Liver (tissue), 9 donors: ENCODE measurements around the gene SUN2. TPM values are rescaled to one million over a fixed set of nuclear protein-coding genes. Genes with fewer than 3 reads are reported as not detected.

Experiments used
- DNase-seq: peaks from one replicate; pipeline ENCODE4 v3.0.0-alpha.2; 2017; ENCODE audit warnings: low spot score
- H3K27ac ChIP-seq, 2 donors: one replicate each; pipeline ENCODE4 v1.7.0; 2013; ENCODE audit warnings: inconsistent platforms in 2 of 2, low read length in 2 of 2, control low read depth in 1 of 2, low read depth in 1 of 2, mild to moderate bottlenecking in 1 of 2
- H3K27me3 ChIP-seq, 4 donors: one replicate each; pipeline versions ENCODE4 v1.6.1 to v1.7.0; 2013; ENCODE audit warnings: low read length in 3 of 4, inconsistent platforms in 1 of 4, mild to moderate bottlenecking in 1 of 4, moderate library complexity in 1 of 4; ENCODE audit not compliant: control insufficient read depth in 4 of 4, insufficient read depth in 4 of 4
- H3K36me3 ChIP-seq, 4 donors: one replicate each; pipeline versions ENCODE4 v1.6.1 to v1.7.0; 2013; ENCODE audit warnings: low read length in 3 of 4, mild to moderate bottlenecking in 3 of 4, low read depth in 1 of 4, moderate library complexity in 1 of 4; ENCODE audit not compliant: control insufficient read depth in 4 of 4, insufficient read depth in 3 of 4
- H3K4me1 ChIP-seq, 4 donors: one replicate each; pipeline versions ENCODE4 v1.6.1 to v1.7.0; 2013; ENCODE audit warnings: low read length in 3 of 4, mild to moderate bottlenecking in 3 of 4, moderate library complexity in 1 of 4; ENCODE audit not compliant: control insufficient read depth in 4 of 4, insufficient read depth in 4 of 4
- H3K4me3 ChIP-seq, 3 donors: one replicate each; pipeline versions ENCODE4 v1.6.1 to v1.7.0; 2013; ENCODE audit warnings: low read length in 3 of 3, control low read depth in 1 of 3, low read depth in 1 of 3, mild to moderate bottlenecking in 1 of 3
- H3K9ac ChIP-seq, 2 donors: one replicate each; pipeline ENCODE4 v1.7.0; 2013; ENCODE audit warnings: low read length in 2 of 2, mild to moderate bottlenecking in 2 of 2, moderate library complexity in 2 of 2, control low read depth in 1 of 2, low read depth in 1 of 2
- H3K9me3 ChIP-seq, 4 donors: one replicate each; pipeline versions ENCODE4 v1.6.1 to v1.7.0; 2013; ENCODE audit warnings: low read length in 3 of 4; ENCODE audit not compliant: control insufficient read depth in 4 of 4
- ATF3 ChIP-seq: IDR thresholded peaks from 2 replicates; pipeline ENCODE4 v1.6.1; 2016; ENCODE audit warnings: antibody characterized with exemption
- EGR1 ChIP-seq, 2 donors: IDR thresholded peaks; 2 replicates each; pipeline ENCODE4 v1.6.1; 2016 to 2018; ENCODE audit warnings: antibody characterized with exemption in 2 of 2, low read depth in 2 of 2
- FOXA1 ChIP-seq: IDR thresholded peaks from 2 replicates; pipeline ENCODE4 v1.6.1; 2016; ENCODE audit warnings: antibody characterized with exemption
- FOXA2 ChIP-seq: IDR thresholded peaks from 2 replicates; pipeline ENCODE4 v1.6.1; 2016; ENCODE audit warnings: antibody characterized with exemption
- HNF4A ChIP-seq, 2 donors: conservative IDR thresholded peaks; 2 replicates each; pipeline ENCODE4 v1.6.1; 2016; ENCODE audit warnings: antibody characterized with exemption in 2 of 2, mild to moderate bottlenecking in 2 of 2
- HNF4G ChIP-seq: IDR thresholded peaks from 2 replicates; pipeline ENCODE4 v1.6.1; 2016; ENCODE audit warnings: antibody characterized with exemption
- JUND ChIP-seq, 2 donors: IDR thresholded peaks; 2 replicates each; pipeline ENCODE4 v1.6.1; 2016; ENCODE audit warnings: antibody characterized with exemption in 2 of 2
- MAX ChIP-seq: IDR thresholded peaks from 2 replicates; pipeline ENCODE4 v1.6.1; 2016; ENCODE audit warnings: antibody characterized with exemption
- NR2F2 ChIP-seq: IDR thresholded peaks from 2 replicates; pipeline ENCODE4 v1.6.1; 2016; ENCODE audit warnings: antibody characterized with exemption
- RAD21 ChIP-seq, 2 donors: IDR thresholded peaks; 2 replicates each; pipeline ENCODE4 v1.6.1; 2016; ENCODE audit warnings: antibody characterized with exemption in 2 of 2, mild to moderate bottlenecking in 2 of 2
- REST ChIP-seq: IDR thresholded peaks from 2 replicates; pipeline ENCODE4 v1.6.1; 2016; ENCODE audit warnings: antibody characterized with exemption, mild to moderate bottlenecking
- RXRA ChIP-seq, 2 donors: IDR thresholded peaks; 2 replicates each; pipeline ENCODE4 v1.6.1; 2017 to 2018; ENCODE audit warnings: antibody characterized with exemption in 2 of 2, mild to moderate bottlenecking in 1 of 2
- SP1 ChIP-seq: IDR thresholded peaks from 2 replicates; pipeline ENCODE4 v1.6.1; 2018; ENCODE audit warnings: antibody characterized with exemption, mild to moderate bottlenecking
- ZBTB33 ChIP-seq: IDR thresholded peaks from 2 replicates; pipeline ENCODE4 v1.6.1; 2016; ENCODE audit warnings: antibody characterized with exemption
- WGBS: extraction: QIAGEN DNeasy Blood & Tissue Kit; methylation state at CpG from one replicate; pipeline ENCODE4 v1.1.7; 2013; 5-methylcytosine and 5-hydroxymethylcytosine counted together
- polyA plus RNA-seq, 2 donors: library from polyadenylated mRNA; stranded (reverse) in 1 of 2; unstranded in 1 of 2; fragments of 200-250 nt in 1 of 2; fragments of >200 nt in 1 of 2; fragmentation: Nextera tagmentation in 1 of 2; extraction: Ambion mirVana in 1 of 2; gene quantifications; one replicate each; pipeline versions ENCODE4 v1.2.1 to v1.2.3, GENCODE V29; 2013 to 2015
- total RNA-seq, 2 donors: library from RNA; depleted of rRNA; stranded (reverse); fragments of >200 nt; gene quantifications; one replicate each; pipeline ENCODE4 v1.2.3, GENCODE V29; 2014
- donor health status: healthy.
- donor health status: healthy.
- donor health status: healthy.
- donor health status: healthy.
- donor health status: healthy.

SUN2 gene
- total and polyA plus RNA-seq, 4 donors = 13.1 to 170 (median 81.5) TPM

GRCh38 chr22:38793317-38793716 lies 37.5 kb upstream of the SUN2 start:
- Histone ChIP-seq H3K4me3 (peak overlapping the region; percentile 16 to 74 (median 65)), H3K36me3 (peaks cover 0 to 6% (median 3%) of the 10 kb centered on the region in 4 donors), H3K27ac (no peak overlapping the region), H3K9ac (peak overlapping the region in 1 of 2 donors; percentile 61), H3K27me3 (no peaks in the 10 kb centered on the region), H3K4me1 (peaks cover 2 to 11% (median 7%) of the 10 kb centered on the region in 4 donors), H3K9me3 (no peaks in the 10 kb centered on the region)
- TF ChIP-seq MAX (no peak), NR2F2 (no peak), FOXA1 (no peak), ZBTB33 (no peak), RAD21 (IDR thresholded peaks at IDR 0.05) (no peak), REST (no peak), FOXA2 (no peak), ATF3 (no peak), SP1 (no peak), JUND (IDR thresholded peaks at IDR 0.05) (no peak), HNF4A (conservative IDR thresholded peaks at IDR 0.05) (no peak), RXRA (IDR thresholded peaks at IDR 0.05) (no peak), EGR1 (IDR thresholded peaks at IDR 0.05; ENCODE audit: low read depth in 2 of 2) (no peak)
- DNase-seq = no peak
- WGBS = 27% methylated on average over 9 of the region's 9 CpGs

GRCh38 chr22:38792833-38793232 lies 37.0 kb upstream of the SUN2 start:
- 74% methylated on average over 4 of the region's 4 CpGs for WGBS
- no peak overlapping the region for H3K9ac ChIP-seq
- peaks cover 0 to 6% (median 3%) of the 10 kb centered on the region in 4 donors for H3K36me3 ChIP-seq
- no peak for DNase-seq
- no peaks in the 10 kb centered on the region for H3K9me3 ChIP-seq
- no peak overlapping the region for H3K4me3 ChIP-seq
- no peak overlapping the region for H3K27ac ChIP-seq
- H3K27me3 ChIP-seq = no peaks in the 10 kb centered on the region
- TF ChIP-seq MAX (no peak), RXRA (IDR thresholded peaks at IDR 0.05) (no peak), HNF4G (no peak)
- peaks cover 2 to 11% (median 7%) of the 10 kb centered on the region in 4 donors for H3K4me1 ChIP-seq
